Activated CD8-positive, alpha-beta memory T cell treated with anti-CD3 and anti-CD28 coated beads, Interleukin-2, amount 50 U/mL, for 48 hours (primary cell): ENCODE results near the gene JARID2.

Experiments used
- DNase-seq: peaks from one replicate; pipeline ENCODE4 v3.0.0-alpha.2; 2020

Gene JARID2

GRCh38 chr6:15556711-15557110 is 310.8 kb downstream of the JARID2 start:
- no peak for DNase-seq

- no peak for DNase-seq
Measured at GRCh38 chr6:15557174-15557573, 311.3 kb downstream of the JARID2 start.

GRCh38 chr6:15560713-15561112 is 314.8 kb downstream of the JARID2 start:
- DNase-seq: no peak

- DNase-seq: no peak
Measured at GRCh38 chr6:15561447-15562199, 315.8 kb downstream of the JARID2 start.

GRCh38 chr6:15562977-15563376 is 317.1 kb downstream of the JARID2 start:
- no peak for DNase-seq

- DNase-seq: no peak
Measured at GRCh38 chr6:15569035-15569995, 323.4 kb downstream of the JARID2 start.

GRCh38 chr6:15570171-15570570 is 324.3 kb downstream of the JARID2 start:
- no peak for DNase-seq
